ENCODE measurements around the gene NAALADL2.

- TF ChIP-seq POLR2A (IDR thresholded peaks at IDR 0.05) (no peak), CTCF (IDR thresholded peaks at IDR 0.05) (no peak)
Measured at GRCh38 chr3:175590745-175591144, 731.6 kb downstream of the NAALADL2 start.
